GM18873 (cell line): ENCODE results near the gene ABHD12.

Experiments
- ATAC-seq: cut with Tn5 transposase; IDR thresholded peaks from one replicate; pipeline ENCODE4 v1.9.1; 2021; ENCODE audit warnings: mild to moderate bottlenecking, moderate library complexity, moderate number of reproducible peaks; ENCODE audit not compliant: unreplicated experiment, low FRiP score

Gene ABHD12

DNA sequence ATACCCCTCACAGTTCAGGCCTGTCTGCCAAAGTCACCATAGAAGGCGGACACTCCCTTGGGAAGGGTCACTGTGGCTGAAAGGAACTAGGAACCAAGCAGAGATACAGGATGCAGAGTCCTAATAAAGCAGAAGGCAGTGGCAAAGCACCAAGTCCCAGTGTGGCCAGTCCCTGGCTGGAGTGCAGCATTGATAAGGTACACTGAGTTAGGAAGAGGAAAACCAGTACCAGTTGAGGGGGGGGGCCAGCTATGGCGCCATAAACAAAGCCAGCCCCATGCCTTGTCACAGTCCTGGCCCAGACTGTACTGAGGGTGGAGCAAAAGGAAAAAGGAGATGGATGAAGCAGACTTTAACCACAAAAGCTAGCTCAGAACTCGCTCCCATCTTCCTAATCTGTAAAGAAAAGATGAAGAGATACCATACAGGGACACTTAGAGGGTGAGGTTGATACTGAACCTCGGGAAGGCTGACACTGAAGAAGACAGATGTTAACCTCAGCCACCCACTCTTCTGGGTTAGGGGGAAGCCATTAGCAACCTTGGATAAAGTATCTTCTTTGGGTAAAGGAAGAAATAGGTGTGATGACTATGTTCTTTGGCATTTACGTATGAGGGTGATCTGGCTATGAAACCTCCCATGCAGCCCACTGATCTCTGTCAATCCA is 7.8 kb downstream of the ABHD12 start:
- no peak for ATAC-seq

- no peak for ATAC-seq
Observed at GRCh38 chr20:25380945-25381614, 9.6 kb downstream of the ABHD12 start.

DNA sequence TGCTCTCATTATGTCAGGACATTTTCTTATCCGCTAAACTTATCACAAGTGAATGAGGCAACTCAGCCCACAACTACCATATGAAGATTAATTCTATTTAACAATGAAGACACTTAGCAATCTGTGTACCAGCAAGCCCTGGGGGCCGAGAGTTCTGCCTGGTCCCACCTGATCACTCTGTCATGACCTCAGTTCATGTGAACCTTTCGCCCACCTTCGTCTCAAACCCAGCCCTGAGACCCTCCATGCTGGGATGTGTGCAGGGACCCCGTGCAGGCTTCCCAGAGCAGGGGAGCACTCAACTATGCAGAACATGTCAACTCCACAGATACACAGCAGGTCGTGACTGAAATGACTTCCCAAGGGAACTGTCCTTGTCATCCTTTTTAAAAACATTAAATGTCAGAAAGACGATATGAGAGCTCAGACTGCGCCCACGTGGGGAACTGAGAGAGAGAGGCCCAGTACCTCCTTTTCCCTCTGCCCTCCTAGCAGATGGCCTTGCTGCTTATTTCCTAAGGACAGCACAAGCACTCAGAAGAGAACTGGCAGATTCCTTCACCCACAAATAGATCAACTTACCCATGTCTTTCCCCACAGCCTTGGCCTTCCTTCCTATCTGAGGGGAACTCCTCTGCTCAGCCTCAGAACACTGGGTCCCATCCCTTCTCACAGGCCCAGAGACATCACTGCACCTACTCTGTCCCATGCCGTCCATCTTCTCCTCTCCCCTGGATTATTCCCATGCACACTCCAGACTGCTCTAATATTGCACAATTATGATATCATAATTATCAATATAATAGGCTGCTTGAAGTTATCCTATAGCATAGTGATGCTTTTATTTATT is 11.5 kb downstream of the ABHD12 start:
- ATAC-seq: no peak

- no peak for ATAC-seq
Observed at GRCh38 chr20:25378189-25378883, 12.3 kb downstream of the ABHD12 start.

DNA sequence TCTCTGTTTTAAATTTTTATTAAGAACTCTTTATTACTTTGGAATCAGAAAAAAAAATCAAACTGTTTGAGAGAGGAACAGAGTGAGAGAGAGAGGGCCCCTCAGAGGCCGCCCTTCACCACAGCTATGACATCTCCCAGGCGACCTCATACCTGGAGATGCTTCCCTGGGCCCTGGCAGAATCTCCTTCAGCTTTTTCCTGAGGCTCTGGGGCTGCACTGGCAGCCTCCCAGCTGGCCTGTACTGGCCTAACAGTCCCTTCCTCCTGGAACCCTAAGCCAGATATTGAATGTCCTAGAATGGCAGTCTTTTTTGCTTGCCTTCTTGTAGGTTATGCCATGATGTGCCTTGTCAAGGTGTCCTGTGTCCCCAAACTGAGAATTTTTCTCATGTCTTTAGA is 13.7 kb downstream of the ABHD12 start:
- ATAC-seq: no peak

DNA sequence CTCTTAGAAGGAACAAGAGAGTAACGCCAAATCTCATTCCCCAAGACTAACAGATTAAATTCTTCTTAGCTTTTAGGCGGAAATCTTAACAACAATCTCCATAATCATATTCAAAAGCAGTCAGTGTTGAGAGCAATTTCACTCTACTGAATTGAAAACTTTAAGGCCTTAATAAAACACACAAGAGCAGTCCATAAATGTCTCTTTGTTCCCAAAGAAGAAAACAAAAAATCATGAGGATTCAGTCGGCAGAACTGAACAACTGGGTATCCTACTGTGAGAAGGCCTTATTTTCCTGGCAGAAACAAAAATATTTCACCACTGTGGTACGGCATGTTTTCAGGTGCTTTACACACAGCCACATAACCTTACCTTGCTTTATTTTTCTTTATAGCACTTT is 14.4 kb downstream of the ABHD12 start:
- no peak for ATAC-seq

DNA sequence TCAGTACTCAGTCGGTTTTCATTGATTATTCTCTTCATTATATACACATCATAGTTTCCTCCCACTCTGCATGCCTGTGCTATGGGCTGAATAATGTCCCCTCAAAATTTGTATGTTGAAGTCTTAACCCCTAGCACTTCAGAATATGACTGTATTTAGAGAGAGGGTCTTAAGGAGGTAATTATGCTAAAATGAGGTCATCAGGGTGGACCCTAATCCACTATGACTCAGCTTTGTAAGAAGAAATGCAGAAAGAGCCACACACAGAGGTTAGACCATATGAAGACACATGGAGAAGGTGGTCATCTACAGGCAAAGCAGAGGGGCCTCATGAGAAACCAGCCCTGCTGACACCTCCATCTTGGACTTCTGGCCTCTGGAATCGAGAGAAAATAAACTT is 15.8 kb downstream of the ABHD12 start:
- no peak for ATAC-seq

- ATAC-seq: no peak
Observed at GRCh38 chr20:25372584-25373336, 17.9 kb downstream of the ABHD12 start.

- ATAC-seq: no peak
Observed at GRCh38 chr20:25369971-25370370, 20.7 kb downstream of the ABHD12 start.

DNA sequence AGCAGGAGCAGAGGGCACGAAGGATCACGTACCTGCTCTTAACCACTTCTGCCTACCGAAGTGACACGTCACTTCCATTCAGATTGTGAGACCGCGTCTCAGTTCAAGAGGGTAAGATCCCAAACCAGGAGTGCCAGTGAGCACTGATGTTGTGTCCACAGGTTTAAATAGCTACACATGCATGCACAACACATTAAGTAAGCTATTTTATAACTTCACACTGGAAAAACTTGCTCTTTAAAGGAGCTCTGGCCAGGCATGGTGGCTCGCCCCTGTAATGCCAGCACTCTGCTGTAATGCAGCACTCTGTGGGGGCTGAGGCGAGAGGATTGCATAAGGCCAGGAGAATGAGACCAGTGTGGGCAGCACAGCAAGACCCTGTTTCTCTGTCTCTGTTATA is 21.1 kb downstream of the ABHD12 start:
- ATAC-seq: no peak

- ATAC-seq: no peak
Observed at GRCh38 chr20:25368976-25369375, 21.7 kb downstream of the ABHD12 start.

- no peak for ATAC-seq
Observed at GRCh38 chr20:25368526-25368925, 22.1 kb downstream of the ABHD12 start.

GRCh38 chr20:25364879-25365699 is 25.5 kb downstream of the ABHD12 start:
- no peak for ATAC-seq

GRCh38 chr20:25364180-25364788 is 26.4 kb downstream of the ABHD12 start:
- no peak for ATAC-seq

- no peak for ATAC-seq
Observed at GRCh38 chr20:25361287-25361683, 29.4 kb downstream of the ABHD12 start.

GRCh38 chr20:25360631-25361286 is 29.9 kb downstream of the ABHD12 start:
- ATAC-seq: no peak

DNA sequence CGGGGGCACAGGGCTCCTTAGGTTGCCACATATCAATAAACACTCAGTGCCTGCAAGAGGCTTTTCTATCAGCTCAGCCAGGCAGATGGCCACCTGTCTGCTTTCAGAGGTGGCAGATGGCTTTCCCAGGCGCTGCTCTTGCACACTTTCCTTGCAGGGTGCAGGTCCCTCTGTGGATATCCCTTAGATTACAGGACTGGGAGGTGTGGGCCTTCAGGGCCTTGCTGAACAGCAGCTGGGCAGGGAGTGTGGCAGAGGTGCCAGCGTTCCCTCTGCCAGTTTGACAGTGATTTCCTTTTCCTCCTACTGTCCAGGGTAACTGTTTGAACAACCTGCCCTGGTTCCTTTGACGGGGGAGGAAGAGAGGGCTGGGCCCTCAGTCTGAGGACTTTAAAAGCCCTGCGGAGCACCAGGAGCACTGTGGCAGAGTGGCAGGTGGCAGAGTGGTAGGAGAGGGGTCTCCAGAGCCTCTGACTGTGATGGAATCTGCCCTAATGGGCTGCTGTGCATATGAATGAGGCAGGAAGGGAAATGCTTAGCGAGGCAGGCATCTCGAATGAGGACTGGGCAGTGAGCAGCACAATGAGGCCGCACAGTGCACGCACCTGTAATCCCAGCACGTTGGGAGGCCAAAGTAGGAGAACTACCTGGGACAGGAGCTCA is 34.2 kb downstream of the ABHD12 start:
- no peak for ATAC-seq

DNA sequence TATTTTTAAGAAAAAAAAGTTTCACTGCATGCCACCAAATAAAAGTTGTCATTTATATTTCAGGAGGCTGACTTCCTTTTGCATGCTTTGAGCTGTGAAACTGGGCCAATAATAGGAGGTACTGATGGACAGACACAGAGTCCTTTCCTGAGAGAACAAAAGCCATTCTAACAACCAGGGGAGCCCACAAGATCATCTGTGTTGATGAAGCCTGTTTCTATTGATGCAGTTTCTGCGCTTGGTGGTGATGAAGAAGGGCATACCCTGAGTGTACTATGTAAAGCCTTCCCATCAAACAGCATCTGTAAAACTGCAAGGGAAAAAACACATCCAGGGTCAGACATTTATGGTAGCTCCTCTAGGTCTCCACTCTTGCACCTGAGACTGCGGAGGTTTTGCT is 34.8 kb downstream of the ABHD12 start:
- ATAC-seq: no peak
